GM21423 (cell line): ENCODE data around the gene OR6X1.

Experiments used
- ATAC-seq: cut with Tn5 transposase; IDR thresholded peaks from one replicate; pipeline ENCODE4 v1.9.1; 2021; ENCODE audit warnings: mild to moderate bottlenecking, moderate library complexity; ENCODE audit not compliant: unreplicated experiment

OR6X1 gene

GRCh38 chr11:123754101-123754568 lies at the start of gene OR6X1:
Gene OR6X1 (minus strand): TSS chr11:123754518. CDS start chr11:123754518, 0 bp downstream.
- no peak for ATAC-seq

- ATAC-seq: no peak
Measured at GRCh38 chr11:123801765-123802164, 47.4 kb upstream of the OR6X1 start.

DNA sequence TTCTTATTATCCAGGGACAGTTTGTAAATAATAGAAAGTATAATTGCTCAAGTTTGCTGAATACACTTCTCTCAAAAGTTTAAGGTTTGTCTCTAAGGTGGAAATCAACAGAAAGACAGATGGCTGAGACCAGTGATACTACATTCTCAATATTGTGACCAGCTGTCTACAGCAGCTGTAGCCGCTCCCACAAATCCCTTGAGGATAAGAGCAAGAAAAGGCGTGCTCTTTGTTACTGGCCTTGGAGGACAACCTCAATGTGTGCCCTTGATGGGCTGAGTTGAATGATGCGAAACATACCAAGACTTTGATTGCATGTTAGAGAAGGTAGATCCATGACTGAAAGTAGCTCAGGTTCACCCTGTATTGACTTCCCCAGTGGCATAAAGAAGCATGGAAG lies 45.7 kb upstream of the OR6X1 start:
- no peak for ATAC-seq

GRCh38 chr11:123799438-123799837 lies 45.1 kb upstream of the OR6X1 start:
- no peak for ATAC-seq

DNA sequence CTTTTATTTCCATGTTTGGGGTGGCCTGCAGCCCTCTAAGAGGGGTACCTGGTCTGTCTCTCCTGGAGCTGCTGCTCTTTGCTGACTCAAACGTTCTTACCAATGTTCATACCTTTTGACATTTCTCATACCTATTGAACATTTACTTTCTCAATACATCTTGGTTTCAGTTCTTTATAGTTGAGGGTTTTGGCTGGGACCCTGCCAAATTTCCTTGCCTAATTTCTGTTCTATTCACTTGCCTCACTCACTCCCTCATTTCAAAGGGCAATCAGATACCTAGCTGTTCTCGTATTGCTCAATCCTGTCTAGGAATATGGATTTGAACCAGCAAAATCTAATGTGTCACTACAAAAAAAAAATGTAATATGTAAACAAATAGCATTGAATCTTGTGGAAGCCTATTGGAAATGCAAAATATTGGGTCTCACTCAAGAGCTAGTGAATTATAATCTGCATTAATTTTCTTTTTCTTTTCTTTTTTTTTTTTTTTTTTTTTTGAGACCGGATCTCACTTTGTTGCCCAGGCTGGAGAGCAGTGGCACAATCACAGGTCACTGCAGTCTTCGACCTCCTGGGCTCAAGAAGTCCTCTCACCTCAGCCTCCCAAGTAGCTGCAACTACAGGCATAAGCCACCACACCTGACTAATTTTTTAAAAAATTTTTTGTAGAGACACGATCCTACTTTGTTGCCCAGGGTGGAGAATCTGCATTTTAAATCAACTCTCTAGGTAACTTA lies 44.4 kb upstream of the OR6X1 start:
- ATAC-seq: no peak

DNA sequence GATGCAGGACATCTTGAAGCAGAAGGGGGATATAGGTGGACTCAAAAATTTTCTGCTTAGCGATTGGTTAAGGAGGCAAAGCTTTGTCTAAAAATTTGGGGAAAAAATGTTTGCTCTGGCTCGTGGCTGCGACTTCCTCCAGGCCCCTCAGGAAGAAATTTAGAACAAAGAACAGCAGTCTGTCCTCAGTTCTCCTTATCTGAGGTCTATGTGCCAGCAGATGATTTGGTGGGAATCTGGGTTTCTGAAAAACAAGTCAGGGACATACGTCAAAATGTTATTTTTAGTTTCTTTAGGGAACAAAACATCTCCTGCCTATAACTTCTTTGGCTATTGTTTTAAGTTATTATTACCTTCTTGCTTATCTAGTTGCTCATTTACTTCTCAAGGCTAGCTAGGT lies 43.8 kb upstream of the OR6X1 start:
- ATAC-seq: no peak

DNA sequence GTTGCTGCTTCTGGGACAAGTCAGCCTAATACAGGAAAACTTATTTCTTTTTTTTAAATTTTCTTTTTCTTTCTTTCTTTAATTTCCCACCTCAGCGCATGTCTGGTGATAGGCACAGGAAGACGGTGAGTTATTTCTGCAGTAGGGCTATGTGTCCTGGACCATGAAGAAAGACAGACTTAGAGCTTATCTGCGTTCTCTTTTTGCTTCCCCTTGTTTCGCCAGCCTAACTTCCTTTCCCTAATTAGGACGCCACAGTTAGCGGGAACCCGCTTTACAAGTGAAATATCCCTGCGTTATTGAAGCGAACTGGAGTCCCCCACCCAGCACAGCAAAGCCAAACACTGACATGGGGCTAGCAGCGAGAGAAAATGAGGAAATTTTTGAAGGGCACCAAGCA lies 43.2 kb upstream of the OR6X1 start:
- ATAC-seq: no peak

DNA sequence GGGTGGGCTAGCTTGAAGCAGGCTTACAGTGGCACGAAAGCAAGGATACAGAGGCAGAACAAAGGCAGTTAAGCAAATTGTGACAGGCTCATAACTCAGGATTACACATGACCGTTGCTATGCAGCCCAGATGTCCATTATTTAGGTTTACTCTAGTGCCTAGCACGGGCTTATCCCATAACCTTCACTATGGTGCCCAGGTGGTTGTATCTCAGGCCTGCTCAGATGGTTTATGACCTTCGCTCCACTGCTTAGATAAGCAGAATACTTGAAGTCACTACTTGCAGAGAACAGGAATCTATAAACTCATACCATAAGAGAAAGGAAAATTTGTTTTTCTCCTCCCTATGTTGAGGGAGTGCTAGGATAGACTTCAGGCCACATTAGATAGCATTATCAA lies 42.8 kb upstream of the OR6X1 start:
- no peak for ATAC-seq

GRCh38 chr11:123796226-123796625 lies 41.9 kb upstream of the OR6X1 start:
- no peak for ATAC-seq

GRCh38 chr11:123783536-123783935 lies 29.2 kb upstream of the OR6X1 start:
- ATAC-seq: no peak

DNA sequence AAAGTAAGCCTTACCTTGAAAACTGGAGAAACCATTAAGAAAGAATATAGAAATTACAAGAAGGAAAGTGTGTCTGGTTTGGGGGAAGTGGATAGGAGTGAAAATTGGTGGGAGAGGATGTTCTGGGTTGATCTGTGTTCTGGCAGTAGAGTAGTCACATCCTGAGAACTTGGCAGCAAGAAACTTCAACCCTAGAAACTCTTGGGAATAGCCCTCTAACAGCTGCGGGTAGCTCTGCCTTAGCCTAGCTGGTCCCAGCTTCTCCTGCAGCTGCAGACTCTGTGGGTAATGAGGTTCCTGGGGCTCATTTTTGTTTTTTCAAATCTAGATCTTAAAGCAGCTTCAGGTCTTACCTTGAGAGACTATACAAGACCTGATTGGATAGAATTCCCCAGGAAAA lies 24.2 kb upstream of the OR6X1 start:
- ATAC-seq: no peak

- no peak for ATAC-seq
Measured at GRCh38 chr11:123775715-123776549, 21.6 kb upstream of the OR6X1 start.

GRCh38 chr11:123775289-123775688 lies 21.0 kb upstream of the OR6X1 start:
- no peak for ATAC-seq

- no peak for ATAC-seq
Measured at GRCh38 chr11:123773959-123774358, 19.6 kb upstream of the OR6X1 start.

DNA sequence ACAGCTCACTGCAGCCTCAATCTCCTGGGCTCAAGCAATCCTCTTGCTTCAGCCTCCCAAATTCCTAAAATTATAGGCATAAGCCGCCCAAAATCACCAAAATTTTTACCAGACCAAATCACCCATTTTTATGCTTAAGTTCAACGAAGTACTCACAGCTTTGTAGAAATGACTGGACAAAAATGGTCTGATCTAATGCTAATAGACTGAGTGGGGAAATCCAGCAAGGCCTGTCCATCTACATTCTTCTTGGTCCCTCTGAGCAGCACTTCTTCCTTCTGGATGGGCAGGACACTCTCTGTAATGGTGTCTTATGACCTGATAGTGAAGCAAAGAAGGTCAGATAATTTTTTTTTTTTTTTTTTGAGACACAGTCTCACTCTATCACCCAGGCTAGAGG lies 18.7 kb upstream of the OR6X1 start:
- ATAC-seq: no peak

DNA sequence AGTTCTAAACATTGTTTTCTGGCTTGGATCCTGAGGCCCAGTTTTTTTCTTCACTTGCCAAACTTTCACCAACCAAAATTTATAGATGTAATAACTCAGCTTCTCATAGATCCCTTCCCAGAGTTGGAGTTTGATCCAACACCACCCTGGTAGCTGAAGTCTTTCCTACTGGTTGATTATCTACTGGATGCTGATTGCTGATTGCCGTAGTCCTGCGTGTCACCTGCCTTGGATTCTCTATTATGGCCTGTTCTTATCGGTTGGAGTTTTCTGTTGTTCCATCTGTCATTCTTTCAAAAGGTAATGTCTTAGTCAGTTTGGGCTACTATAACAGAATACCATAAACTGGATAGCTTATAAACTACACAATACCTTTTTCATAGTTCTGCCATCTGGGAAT lies 17.3 kb upstream of the OR6X1 start:
- ATAC-seq: no peak

DNA sequence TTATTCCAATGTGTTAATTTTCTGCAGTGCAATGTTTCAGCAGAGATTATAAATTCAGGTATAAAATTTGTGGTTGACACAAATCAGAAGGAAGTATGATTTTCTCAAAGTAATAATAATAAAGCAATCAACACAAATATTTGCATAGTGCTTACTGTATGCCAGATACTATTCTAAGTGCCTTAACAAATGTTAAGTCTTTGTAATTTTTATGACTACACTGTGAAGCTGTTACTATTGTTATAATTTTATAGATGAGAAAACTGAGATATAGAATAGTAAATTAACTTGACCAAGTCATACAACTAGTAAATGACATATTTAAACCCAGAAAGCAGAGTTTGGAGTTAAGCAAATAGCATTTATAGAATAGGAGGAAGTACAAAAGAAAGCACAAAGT lies 16.4 kb upstream of the OR6X1 start:
- no peak for ATAC-seq

- no peak for ATAC-seq
Measured at GRCh38 chr11:123765601-123766000, 11.3 kb upstream of the OR6X1 start.

GRCh38 chr11:123762422-123762821 lies 8.1 kb upstream of the OR6X1 start:
- ATAC-seq: no peak

DNA sequence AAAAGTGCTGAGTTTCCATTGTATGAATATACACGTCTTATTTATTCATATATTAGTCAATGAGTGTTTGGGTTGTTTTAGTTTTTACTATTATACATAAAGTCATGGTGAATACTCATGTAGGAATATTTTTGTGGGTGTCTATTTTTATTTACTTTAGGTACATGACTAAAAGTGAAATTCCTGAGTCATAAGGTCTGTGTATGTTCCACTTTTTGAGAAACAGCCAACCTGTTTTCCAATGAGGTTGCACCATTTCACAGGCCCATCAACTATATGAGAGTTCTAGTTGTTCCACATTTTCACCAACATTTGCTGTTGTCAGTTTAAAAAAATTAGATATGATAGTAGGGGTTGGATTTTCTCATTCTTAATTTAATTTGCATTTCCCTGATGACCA lies 6.6 kb upstream of the OR6X1 start:
- peak; percentile 72 for ATAC-seq

GRCh38 chr11:123757976-123758375 lies 3.7 kb upstream of the OR6X1 start:
- ATAC-seq: no peak

DNA sequence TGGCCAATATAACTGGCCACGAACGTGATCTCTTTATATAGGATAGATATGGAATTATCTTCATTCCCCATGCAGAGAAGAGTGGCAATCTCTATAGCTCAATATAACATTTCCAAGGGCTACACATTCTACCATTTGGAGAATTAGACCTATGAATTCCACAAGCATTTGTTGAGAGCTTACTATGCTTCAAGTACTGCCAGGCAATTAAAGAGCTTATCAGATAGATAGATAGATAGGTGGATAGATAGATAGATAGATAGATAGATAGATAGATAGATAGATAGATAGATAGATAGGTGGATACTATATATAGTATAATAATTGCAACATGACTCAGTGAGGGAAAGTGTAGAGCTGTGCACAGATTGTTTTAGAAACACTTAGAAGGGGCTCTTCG lies 1.5 kb upstream of the OR6X1 start:
- ATAC-seq: no peak
